ENCODE data around the gene TSHZ2.
"Not testable (repeated sequence)": the region's sequence is repeated elsewhere in the genome, so short reads cannot be mapped to it uniquely, and the experiment has no call there.

Gene TSHZ2

DNA sequence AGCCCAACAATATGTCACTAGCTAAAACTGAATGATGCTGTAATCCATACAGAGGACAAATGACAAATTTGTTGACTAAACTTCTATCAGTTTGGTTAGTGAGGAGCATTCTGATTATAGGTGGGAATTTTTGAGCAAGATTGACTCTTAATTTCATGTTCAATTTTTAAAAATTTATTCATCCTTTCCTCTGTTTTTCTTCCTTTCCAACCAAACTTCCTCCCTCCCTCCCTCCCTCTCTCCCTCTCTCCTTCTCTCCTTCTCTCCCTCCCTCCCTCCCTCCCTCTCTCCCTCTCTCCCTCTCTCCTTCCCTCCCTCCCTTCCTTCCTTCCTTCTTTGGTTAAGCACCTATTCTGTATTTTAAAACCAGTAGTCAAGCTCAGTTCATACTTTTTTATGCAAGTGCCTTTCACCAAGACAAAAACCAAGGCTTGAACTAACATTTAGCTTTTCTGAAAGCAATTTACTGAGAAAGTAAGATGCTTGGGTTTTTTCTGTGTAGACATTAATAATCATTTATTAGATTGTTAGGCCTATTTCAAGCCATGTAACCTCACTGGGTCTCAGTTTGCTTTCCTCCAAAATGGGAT is 112.3 kb downstream of the TSHZ2 start:
- H3K4me1 Mint-ChIP-seq: no peaks in the 10 kb centered on the region
- no peaks in the 10 kb centered on the region for H3K36me3 Mint-ChIP-seq
- DNase-seq (ENCODE audit: low spot score in 2 of 2) (no peak), ATAC-seq (no peak)
- H3K9me3 Mint-ChIP-seq: no peaks in the 10 kb centered on the region
- no peak overlapping the region for H3K4me3 Mint-ChIP-seq
- H3K27ac Mint-ChIP-seq: no peak overlapping the region

DNA sequence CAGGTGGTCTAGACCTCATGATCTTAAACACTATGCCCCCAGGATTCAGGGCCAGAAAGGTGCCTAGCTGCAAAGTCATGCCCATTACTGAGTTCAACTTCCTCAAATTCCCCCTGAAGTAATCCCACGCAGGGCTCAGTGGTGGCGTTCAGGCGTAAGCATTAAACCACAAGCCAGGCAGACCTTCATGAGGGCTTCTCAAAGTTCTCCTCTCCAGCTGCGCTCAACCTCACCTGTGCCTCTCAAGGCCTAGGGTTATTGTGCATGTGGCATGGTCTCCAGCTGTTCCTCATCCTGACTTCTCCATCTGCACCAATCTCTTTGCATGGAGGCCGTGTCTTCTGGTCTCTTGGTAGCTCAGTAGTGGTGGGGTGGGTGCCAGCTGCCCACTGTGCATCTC is 113.6 kb downstream of the TSHZ2 start:
- DNase-seq (ENCODE audit: low spot score in 2 of 2) (no peak), ATAC-seq (no peak)
- Mint-ChIP-seq H3K4me1 (no peaks in the 10 kb centered on the region), H3K27ac (no peak overlapping the region), H3K9me3 (no peaks in the 10 kb centered on the region), H3K36me3 (no peaks in the 10 kb centered on the region), H3K4me3 (no peak overlapping the region)

DNA sequence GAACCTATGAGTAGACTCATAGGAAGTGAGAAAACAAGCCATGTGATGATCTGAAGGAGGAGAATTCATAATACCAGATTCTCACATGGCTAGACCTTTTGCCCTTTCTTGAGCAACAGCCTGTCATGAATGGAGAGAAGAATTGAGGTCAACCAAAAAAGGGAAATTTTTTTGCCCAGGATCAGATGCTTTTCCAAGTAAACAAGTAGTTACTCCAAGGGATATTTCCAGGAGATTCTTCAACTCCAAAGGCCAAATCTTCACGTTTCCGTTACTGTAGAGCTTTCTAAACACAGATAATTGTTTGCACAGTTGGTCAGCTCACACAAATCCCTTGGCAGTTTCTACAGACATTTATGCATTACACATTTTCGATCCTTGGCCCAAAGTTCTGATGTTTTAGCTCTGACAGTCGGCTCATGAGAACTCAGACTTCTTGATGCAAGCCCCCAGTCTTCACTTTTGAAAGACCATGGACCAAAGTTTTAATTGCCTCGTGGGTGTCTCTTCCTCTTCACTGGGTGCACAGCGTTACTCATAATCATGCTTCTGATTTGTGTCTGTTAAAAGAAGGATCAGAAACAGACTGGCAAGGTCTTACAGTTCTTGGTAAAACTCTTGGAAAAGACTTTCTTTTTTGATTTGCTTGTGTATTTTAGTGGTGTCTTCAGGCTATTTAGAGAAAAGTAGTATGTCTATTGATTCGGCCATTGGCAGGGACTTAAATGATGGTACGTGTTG is 115.0 kb downstream of the TSHZ2 start:
- no peak overlapping the region for H3K27ac Mint-ChIP-seq
- H3K4me3 Mint-ChIP-seq: no peak overlapping the region
- no peak for DNase-seq (ENCODE audit: low spot score in 2 of 2)
- H3K4me1 Mint-ChIP-seq: no peaks in the 10 kb centered on the region
- ATAC-seq: no peak
- no peaks in the 10 kb centered on the region for H3K9me3 Mint-ChIP-seq
- no peaks in the 10 kb centered on the region for H3K36me3 Mint-ChIP-seq

DNA sequence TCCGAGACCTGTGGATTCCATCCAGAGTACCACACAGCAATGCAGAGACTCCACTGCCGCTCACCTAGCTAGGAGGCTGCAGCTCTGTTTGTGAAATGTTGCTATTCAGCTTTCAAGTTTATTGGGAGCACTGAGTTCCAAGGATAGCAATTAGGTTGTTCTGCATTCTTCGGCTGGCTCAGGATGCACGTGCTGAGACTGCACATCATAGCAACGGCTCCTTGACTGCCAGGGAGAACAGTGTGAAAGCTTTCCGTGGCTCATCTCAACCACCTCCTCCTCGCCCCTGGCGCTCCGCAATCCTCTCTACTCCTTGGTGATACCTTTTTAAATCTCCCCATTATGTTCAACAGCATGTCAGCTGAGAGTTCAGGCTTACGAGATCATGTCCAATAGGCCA is 116.6 kb downstream of the TSHZ2 start:
- Mint-ChIP-seq H3K4me1 (no peaks in the 10 kb centered on the region), H3K4me3 (no peak overlapping the region), H3K9me3 (no peaks in the 10 kb centered on the region), H3K27ac (no peak overlapping the region), H3K36me3 (no peaks in the 10 kb centered on the region)
- DNase-seq (ENCODE audit: low spot score in 2 of 2) (no peak), ATAC-seq (no peak)

DNA sequence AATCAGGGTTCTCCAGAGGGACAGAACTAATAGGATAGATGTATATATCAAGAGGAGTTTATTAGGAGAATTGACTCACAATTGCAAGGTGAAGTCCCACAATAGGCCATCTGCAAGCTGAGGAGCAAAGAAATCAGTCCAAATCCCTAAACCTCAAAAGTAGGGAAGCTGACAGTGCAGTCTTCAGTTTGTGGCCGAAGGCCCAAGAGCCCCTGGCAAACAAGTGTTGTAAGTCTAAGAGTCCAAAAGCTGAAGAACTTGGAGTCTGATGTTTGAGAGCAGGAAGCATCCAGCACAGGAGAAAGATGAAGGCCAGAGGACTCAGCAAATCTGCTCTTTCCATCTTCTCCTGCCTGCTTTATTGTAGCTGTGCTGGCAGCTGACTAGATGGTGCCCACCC is 117.7 kb downstream of the TSHZ2 start:
- not testable (repeated sequence) for H3K9me3 Mint-ChIP-seq, H3K4me1 Mint-ChIP-seq, H3K27ac Mint-ChIP-seq

DNA sequence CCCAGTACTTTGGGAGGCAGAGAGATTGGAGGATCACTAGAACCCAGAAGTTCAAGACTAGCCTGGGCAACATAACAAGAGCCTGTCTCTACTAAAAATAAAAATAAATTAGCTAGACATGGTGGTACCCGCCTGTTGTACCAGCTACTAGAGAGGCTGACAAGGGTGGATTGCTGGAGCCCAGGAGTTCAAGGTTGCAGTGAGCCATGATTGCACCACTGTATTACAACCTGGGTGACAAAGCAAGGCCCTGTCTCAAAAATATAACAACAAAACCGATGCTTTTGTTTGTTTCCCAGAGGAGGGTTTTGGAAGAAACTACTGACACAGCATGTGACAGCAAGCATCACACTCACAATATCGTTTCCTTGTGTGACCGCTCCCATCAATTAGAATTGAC is 119.6 kb downstream of the TSHZ2 start:
- ATAC-seq: no peak
- H3K9me3 Mint-ChIP-seq: no peaks in the 10 kb centered on the region
- no peaks in the 10 kb centered on the region for H3K36me3 Mint-ChIP-seq
- H3K4me3 Mint-ChIP-seq: no peak overlapping the region
- no peak for DNase-seq (ENCODE audit: low spot score in 2 of 2)
- no peaks in the 10 kb centered on the region for H3K4me1 Mint-ChIP-seq
- no peak overlapping the region for H3K27ac Mint-ChIP-seq

More for the DNA sequence above, 117.7 kb downstream of the TSHZ2 start:
- DNase-seq (ENCODE audit: low spot score in 2 of 2); ATAC-seq; H3K36me3 Mint-ChIP-seq; H3K4me3 Mint-ChIP-seq: not testable (repeated sequence)

DNA sequence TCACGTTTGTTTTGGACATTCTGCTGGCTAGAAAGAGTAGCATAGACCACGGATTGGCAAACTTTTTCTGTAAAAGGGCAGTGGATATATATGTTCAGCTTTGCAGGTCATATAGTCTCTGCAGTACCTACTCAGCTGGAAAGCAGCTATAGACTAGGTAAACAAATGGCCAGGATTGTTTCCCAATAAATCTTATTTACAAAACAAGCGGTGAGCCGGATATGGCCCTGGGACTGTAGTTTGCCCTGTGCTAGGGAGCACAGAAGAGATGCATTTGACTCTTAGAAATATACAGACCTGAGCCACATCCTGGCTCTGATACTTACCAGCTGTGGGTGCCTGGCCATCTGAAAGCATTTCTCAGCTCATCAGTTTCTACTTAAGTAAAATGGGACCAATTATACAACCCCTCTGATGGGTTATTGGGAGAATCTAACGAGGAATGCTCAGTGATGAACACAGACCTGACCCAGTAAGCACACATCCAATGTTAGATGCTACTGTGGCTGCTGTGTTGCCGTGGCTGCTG is 120.7 kb downstream of the TSHZ2 start:
- Mint-ChIP-seq H3K9me3 (no peaks in the 10 kb centered on the region), H3K36me3 (no peaks in the 10 kb centered on the region), H3K27ac (no peak overlapping the region), H3K4me1 (no peaks in the 10 kb centered on the region), H3K4me3 (no peak overlapping the region)
- DNase-seq (ENCODE audit: low spot score in 2 of 2): no peak
- no peak for ATAC-seq

DNA sequence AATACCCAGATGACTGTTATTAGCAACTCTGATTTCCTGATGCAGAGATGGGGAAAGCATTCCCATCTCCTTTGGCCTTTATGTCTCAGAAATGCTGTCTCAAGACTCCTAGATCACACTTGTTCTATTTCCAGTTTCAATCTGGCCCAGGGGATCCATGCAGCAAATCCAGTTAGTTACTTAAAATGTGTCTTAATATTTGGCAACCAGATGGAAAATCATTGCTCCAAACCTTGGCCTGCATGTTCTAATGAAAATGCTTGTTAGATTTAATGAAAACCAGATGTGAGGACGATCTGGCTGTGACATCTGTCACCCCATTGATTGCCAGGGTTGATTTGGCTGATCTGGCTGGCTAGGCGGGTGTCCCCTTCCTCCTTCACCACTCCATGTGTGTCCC is 125.2 kb downstream of the TSHZ2 start:
- DNase-seq (ENCODE audit: low spot score in 2 of 2) (no peak), ATAC-seq (no peak)
- no peaks in the 10 kb centered on the region for H3K4me1 Mint-ChIP-seq
- H3K36me3 Mint-ChIP-seq: no peaks in the 10 kb centered on the region
- H3K27ac Mint-ChIP-seq: no peak overlapping the region
- no peak overlapping the region for H3K4me3 Mint-ChIP-seq
- H3K9me3 Mint-ChIP-seq: no peaks in the 10 kb centered on the region

DNA sequence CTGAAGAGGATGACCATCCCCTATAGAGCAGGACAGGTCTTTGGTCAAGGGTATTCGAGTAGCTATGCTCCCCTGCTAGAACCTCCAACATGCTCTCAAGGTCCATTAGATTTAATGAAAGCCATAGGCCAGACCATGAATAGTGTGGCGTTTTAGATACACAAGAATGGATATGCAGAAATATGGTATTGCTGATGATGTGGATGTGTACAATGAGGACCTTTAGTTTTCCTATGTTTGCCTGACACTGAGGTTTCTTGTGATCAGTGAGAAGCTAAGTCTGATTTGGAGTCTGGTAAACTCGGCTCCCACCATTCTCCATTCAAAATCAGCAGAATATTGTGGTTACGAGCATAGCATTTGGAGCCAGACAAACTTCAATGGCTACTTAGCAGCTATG is 125.6 kb downstream of the TSHZ2 start:
- H3K4me1 Mint-ChIP-seq: no peaks in the 10 kb centered on the region
- ATAC-seq (no peak), DNase-seq (ENCODE audit: low spot score in 2 of 2) (no peak)
- H3K36me3 Mint-ChIP-seq: no peaks in the 10 kb centered on the region
- H3K4me3 Mint-ChIP-seq: no peak overlapping the region
- H3K27ac Mint-ChIP-seq: no peak overlapping the region
- no peaks in the 10 kb centered on the region for H3K9me3 Mint-ChIP-seq

DNA sequence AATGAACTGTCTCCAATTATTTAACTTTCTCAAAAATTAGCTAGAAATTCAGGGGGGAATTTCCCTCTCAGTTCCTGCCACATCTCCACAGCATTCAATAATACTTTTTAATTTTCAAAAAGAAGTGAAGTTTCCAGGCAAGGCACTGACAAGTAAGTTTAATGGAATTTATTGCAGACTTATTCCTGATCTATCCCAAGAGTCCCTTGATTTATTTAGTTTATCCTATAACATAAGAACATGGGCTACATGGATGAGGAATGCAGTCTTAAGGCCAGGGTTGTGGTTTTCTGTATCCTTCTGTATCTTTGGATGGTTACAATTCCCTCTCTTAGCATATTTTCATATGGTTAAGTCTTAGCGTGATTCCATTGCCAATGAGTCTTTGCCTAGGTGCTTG is 126.5 kb downstream of the TSHZ2 start:
- Mint-ChIP-seq H3K36me3 (no peaks in the 10 kb centered on the region), H3K4me1 (no peaks in the 10 kb centered on the region), H3K27ac (no peak overlapping the region), H3K4me3 (no peak overlapping the region), H3K9me3 (no peaks in the 10 kb centered on the region)
- DNase-seq (ENCODE audit: low spot score in 2 of 2) (no peak), ATAC-seq (no peak)

DNA sequence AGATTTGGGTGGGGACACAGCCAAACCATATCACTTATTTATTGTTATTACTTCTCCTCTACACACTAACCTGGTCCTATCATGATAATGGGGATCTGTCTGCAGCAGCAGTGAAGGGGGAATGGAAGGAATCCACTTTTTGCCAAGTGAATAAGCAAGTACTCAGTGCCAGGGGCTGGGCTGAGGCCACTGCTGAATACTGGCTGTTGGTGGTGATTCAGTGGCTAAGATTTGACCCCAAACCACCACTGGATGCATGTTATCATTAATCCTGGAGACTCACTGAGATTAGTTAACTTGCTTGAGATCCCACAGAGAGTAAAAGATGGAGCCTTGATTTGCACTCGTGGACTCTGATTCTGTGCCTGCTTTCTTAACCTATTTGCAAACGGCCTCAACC is 127.7 kb downstream of the TSHZ2 start:
- no peaks in the 10 kb centered on the region for H3K36me3 Mint-ChIP-seq
- ATAC-seq (no peak), DNase-seq (ENCODE audit: low spot score in 2 of 2) (no peak)
- H3K4me3 Mint-ChIP-seq: no peak overlapping the region
- H3K9me3 Mint-ChIP-seq: no peaks in the 10 kb centered on the region
- H3K4me1 Mint-ChIP-seq: no peaks in the 10 kb centered on the region
- H3K27ac Mint-ChIP-seq: no peak overlapping the region

DNA sequence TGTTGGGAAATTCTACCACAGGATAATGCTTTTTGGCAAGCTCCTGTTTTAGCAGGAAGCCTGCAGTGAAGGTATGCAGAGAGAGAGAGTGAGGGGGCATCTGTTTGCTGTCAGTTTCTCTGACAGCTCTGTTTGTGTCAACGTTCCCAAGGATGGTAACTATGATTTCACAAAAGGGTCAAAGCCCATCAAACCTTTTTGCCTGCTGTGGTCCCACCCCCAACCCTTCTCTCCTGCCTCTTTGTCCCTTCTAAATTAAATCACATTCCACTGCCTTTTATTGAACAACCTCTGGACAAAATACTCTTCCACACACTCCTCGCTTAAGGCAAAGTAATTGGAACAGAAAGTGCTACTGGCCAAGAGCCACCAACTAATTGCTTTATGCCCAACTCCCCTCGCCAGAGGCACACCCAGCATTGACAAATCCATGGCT is 128.3 kb downstream of the TSHZ2 start:
- H3K9me3 Mint-ChIP-seq: no peaks in the 10 kb centered on the region
- H3K4me3 Mint-ChIP-seq: no peak overlapping the region
- no peak overlapping the region for H3K27ac Mint-ChIP-seq
- DNase-seq (ENCODE audit: low spot score in 2 of 2) (no peak), ATAC-seq (no peak)
- H3K36me3 Mint-ChIP-seq: no peaks in the 10 kb centered on the region
- no peaks in the 10 kb centered on the region for H3K4me1 Mint-ChIP-seq

DNA sequence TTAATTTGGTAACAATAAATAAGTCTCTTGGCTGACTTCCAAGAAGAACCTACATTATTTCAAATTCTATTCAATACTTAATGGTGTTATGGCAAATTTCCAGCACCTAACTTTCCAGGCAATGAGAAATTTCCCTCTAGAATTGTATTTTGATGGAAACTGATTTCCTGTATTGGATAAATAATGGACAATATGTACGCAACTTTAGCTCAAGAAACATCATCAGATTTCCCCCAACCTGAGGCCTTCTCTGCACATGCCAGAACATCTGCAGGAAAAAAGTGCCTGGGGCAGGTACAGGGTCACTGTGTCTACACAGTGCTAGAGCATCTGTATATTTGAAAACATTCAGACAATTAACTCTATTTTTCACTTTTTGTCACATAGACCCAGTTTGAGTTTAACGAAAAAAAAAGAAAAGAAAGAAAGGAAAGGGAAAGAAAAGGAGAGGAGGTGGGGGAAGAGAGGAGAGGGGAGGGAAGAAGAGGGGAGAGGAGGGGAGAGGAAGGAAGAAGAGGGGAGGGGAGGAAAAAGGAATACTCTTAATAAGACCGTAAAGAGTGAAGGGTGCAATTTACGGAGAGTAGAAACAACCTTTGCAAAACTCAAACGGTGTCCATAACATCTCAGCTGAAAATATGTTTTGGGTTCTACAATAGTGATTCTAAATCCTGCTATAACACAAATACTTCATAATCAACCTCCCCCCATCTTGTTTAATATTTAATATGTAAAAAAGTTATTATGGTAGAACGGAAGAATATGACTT is 130.0 kb downstream of the TSHZ2 start:
- H3K4me3 Mint-ChIP-seq: no peak overlapping the region
- no peaks in the 10 kb centered on the region for H3K36me3 Mint-ChIP-seq
- no peak overlapping the region for H3K27ac Mint-ChIP-seq
- no peaks in the 10 kb centered on the region for H3K4me1 Mint-ChIP-seq
- ATAC-seq (no peak), DNase-seq (ENCODE audit: low spot score in 2 of 2) (no peak)
- H3K9me3 Mint-ChIP-seq: no peaks in the 10 kb centered on the region

DNA sequence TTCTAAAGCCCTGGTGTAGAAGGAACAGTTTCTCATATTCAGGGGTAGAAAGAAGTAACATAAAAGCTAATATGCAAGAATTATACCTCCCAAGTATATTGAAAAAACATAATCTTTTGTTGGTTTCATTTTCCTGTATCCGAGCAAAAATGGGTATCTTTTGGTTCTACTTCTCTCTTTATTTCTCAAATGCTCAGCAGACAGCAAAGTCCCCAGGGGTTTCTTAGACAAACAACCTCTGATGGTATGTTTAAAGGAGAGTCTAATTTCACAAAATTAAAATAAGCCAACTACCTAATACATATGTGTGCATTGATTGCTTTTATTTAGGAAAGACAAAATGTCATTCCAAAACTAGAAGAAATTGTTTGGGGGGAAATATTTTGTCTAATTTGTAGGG is 131.0 kb downstream of the TSHZ2 start:
- Mint-ChIP-seq H3K27ac (no peak overlapping the region), H3K9me3 (no peaks in the 10 kb centered on the region), H3K4me3 (no peak overlapping the region), H3K36me3 (no peaks in the 10 kb centered on the region), H3K4me1 (no peaks in the 10 kb centered on the region)
- DNase-seq (ENCODE audit: low spot score in 2 of 2): no peak
- ATAC-seq: no peak

DNA sequence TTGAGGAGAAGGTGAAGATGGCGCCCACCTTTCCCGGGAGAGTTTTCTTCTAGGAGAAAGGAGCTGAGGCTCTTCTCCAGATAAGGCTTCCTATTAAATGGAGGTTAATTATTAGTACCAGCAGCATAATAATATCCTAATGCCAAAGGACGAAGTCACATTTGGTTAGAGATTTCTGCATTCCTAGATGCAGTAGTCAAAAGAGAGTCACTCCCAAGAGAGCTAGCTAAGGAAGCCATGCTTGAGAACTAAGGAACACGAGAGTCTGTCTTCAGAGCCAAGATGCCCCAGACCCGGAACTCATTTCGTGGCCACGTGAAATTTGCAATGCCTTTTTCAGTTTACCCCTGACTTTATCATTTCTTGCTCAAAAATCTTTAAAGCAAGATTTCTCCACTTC is 132.7 kb downstream of the TSHZ2 start:
- no peaks in the 10 kb centered on the region for H3K36me3 Mint-ChIP-seq

DNA sequence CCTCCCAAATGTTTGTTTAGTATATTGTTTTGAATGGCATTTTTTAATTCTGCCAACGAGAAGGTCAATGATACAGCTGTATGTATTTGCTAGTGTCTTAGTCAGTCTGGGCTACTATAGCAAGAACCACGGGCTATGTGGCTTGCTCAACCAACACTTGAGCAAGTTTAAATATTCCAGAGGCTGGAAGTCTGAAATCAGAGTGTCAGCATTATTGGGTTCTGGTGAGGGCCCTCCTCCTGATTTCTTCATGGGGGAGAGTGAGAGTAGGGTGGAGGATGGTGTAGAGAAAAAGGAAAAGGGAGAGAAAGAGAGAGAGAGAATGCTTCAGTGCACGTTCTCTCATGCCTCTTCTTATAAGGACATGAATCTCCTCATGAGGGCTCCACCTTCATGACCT is 144.6 kb downstream of the TSHZ2 start:
- no peaks in the 10 kb centered on the region for H3K4me1 Mint-ChIP-seq
- DNase-seq (ENCODE audit: low spot score in 2 of 2): no peak
- H3K4me3 Mint-ChIP-seq: no peak overlapping the region
- no peak for ATAC-seq
- no peaks in the 10 kb centered on the region for H3K9me3 Mint-ChIP-seq
- H3K27ac Mint-ChIP-seq: no peak overlapping the region
- H3K36me3 Mint-ChIP-seq: no peaks in the 10 kb centered on the region

More for the DNA sequence above, 132.7 kb downstream of the TSHZ2 start:
- no peak for DNase-seq (ENCODE audit: low spot score in 2 of 2)
- Mint-ChIP-seq H3K4me3 (no peak overlapping the region), H3K27ac (no peak overlapping the region), H3K4me1 (no peaks in the 10 kb centered on the region), H3K9me3 (no peaks in the 10 kb centered on the region)
- ATAC-seq: no peak
